Measurements from ENCODE around the gene INO80.

The INO80 gene

GRCh38 chr15:41039121-41039520, 77.0 kb downstream of the INO80 start:
- no peak for DNase-seq

- no peak for DNase-seq
Measured at GRCh38 chr15:41032079-41032328, 84.1 kb downstream of the INO80 start.

GRCh38 chr15:41031232-41032078, 84.6 kb downstream of the INO80 start:
- no peak for DNase-seq

- no peak for DNase-seq
Measured at GRCh38 chr15:41028853-41029252, 87.2 kb downstream of the INO80 start.

GRCh38 chr15:41025393-41025792, 90.7 kb downstream of the INO80 start:
- no peak for DNase-seq

GRCh38 chr15:41024885-41025284, 91.2 kb downstream of the INO80 start:
- DNase-seq: no peak

GRCh38 chr15:41024131-41024530, 91.9 kb downstream of the INO80 start:
- DNase-seq: no peak

- peak in 1 of 2 experiments; percentile 6 for DNase-seq
Measured at GRCh38 chr15:41022487-41023090, 93.5 kb downstream of the INO80 start.

- DNase-seq: no peak
Measured at GRCh38 chr15:41020829-41021228, 95.3 kb downstream of the INO80 start.

GRCh38 chr15:41020311-41020710, 95.8 kb downstream of the INO80 start:
- no peak for DNase-seq

GRCh38 chr15:41019174-41019573, 96.9 kb downstream of the INO80 start:
- no peak for DNase-seq

GRCh38 chr15:41018534-41018933, 97.5 kb downstream of the INO80 start:
- DNase-seq: no peak

GRCh38 chr15:41017066-41017735, 98.9 kb downstream of the INO80 start:
- DNase-seq: no peak

- DNase-seq: no peak
Measured at GRCh38 chr15:41013691-41014414, 102.2 kb downstream of the INO80 start.

- DNase-seq: no peak
Measured at GRCh38 chr15:41011055-41011815, 104.8 kb downstream of the INO80 start.

GRCh38 chr15:41010345-41010744, 105.7 kb downstream of the INO80 start:
- DNase-seq: no peak

GRCh38 chr15:41006479-41006878, 109.6 kb downstream of the INO80 start:
- no peak for DNase-seq

GRCh38 chr15:41004490-41004889, 111.6 kb downstream of the INO80 start:
- DNase-seq: no peak

- DNase-seq: no peak
Measured at GRCh38 chr15:41001524-41002214, 114.4 kb downstream of the INO80 start.

- no peak for DNase-seq
Measured at GRCh38 chr15:40999190-40999589, 116.9 kb downstream of the INO80 start.

GRCh38 chr15:40995656-40996055, 120.4 kb downstream of the INO80 start:
- DNase-seq: no peak

- no peak for DNase-seq
Measured at GRCh38 chr15:40992825-40993224, 123.3 kb downstream of the INO80 start.

Measured in NCI-H1930 (cell line).